HEK293T (cell line): Measurements from ENCODE around the gene PICALM.
"Not testable (repeated sequence)": the region's sequence is repeated elsewhere in the genome, so short reads cannot be mapped to it uniquely, and the experiment has no call there.

Experiments used
- CTCF ChIA-PET: fragments of 350-600 bp; formaldehyde crosslinking; extraction: SDS; loops from one replicate; lab custom pipeline; 2021; ENCODE audit warnings: antibody characterized with exemption, inconsistent platforms; lab: Yijun Ruan, JAX
- POLR2A ChIA-PET: fragments of 350-600 bp; formaldehyde crosslinking; extraction: SDS; loops from one replicate; lab custom pipeline; 2020; ENCODE audit warnings: antibody characterized with exemption, inconsistent platforms; lab: Yijun Ruan, JAX
- DNase-seq: peaks from one replicate; pipeline ENCODE4 v3.0.0; 2012; ENCODE audit warnings: mixed read lengths; ENCODE audit errors: extremely low spot score
- ARNT ChIP-seq: fragments of 450-650 bp; IDR thresholded peaks from 2 replicates; pipeline ENCODE4 v1.6.1; 2017; ENCODE audit warnings: mild to moderate bottlenecking
- BHLHE40 ChIP-seq: fragments of 450-650 bp; IDR thresholded peaks from 2 replicates; pipeline ENCODE4 v1.6.1; 2016; ENCODE audit warnings: mild to moderate bottlenecking, moderate library complexity, borderline replicate concordance
- CTBP1 ChIP-seq: fragments of 450-650 bp; IDR thresholded peaks from 2 replicates; pipeline ENCODE4 v1.6.1; 2016; ENCODE audit warnings: borderline replicate concordance
- ELF4 ChIP-seq: fragments of 450-650 bp; IDR thresholded peaks from 2 replicates; pipeline ENCODE4 v1.6.1; 2017; ENCODE audit warnings: antibody characterized with exemption
- FOXA1 ChIP-seq: fragments of 450-650 bp; IDR thresholded peaks from 2 replicates; pipeline ENCODE4 v1.6.1; 2016; ENCODE audit warnings: mild to moderate bottlenecking
- FOXK2 ChIP-seq: fragments of 450-650 bp; IDR thresholded peaks from 2 replicates; pipeline ENCODE4 v1.6.1; 2016; ENCODE audit warnings: mild to moderate bottlenecking
- FOXM1 ChIP-seq: fragments of 450-650 bp; IDR thresholded peaks from 2 replicates; pipeline ENCODE4 v1.6.1; 2017; ENCODE audit warnings: mild to moderate bottlenecking, borderline replicate concordance
- HDGF ChIP-seq: fragments of 450-650 bp; IDR thresholded peaks from 2 replicates; pipeline ENCODE4 v1.6.1; 2017; ENCODE audit warnings: antibody characterized with exemption, borderline replicate concordance
- L3MBTL2 ChIP-seq: fragments of 450-650 bp; conservative IDR thresholded peaks from 2 replicates; pipeline ENCODE4 v1.6.1; 2016; ENCODE audit warnings: mild to moderate bottlenecking
- LEF1 ChIP-seq: fragments of 450-650 bp; IDR thresholded peaks from 2 replicates; pipeline ENCODE4 v1.6.1; 2017; ENCODE audit warnings: mild to moderate bottlenecking, borderline replicate concordance
- NFRKB ChIP-seq: fragments of 450-650 bp; IDR thresholded peaks from 2 replicates; pipeline ENCODE4 v1.6.1; 2016; ENCODE audit warnings: mild to moderate bottlenecking, moderate library complexity
- PKNOX1 ChIP-seq: fragments of 450-650 bp; IDR thresholded peaks from 2 replicates; pipeline ENCODE4 v1.6.1; 2016
- SP1 ChIP-seq: fragments of 450-650 bp; IDR thresholded peaks from 2 replicates; pipeline ENCODE4 v1.6.1; 2017
- SUZ12 ChIP-seq: fragments of 450-650 bp; IDR thresholded peaks from 2 replicates; pipeline ENCODE4 v1.6.1; 2016; ENCODE audit warnings: mild to moderate bottlenecking
- TARDBP ChIP-seq: fragments of 450-650 bp; IDR thresholded peaks from 2 replicates; pipeline ENCODE4 v1.6.1; 2016
- ZNF384 ChIP-seq: fragments of 450-650 bp; IDR thresholded peaks from 2 replicates; pipeline ENCODE4 v1.6.1; 2016

Gene PICALM

GRCh38 chr11:85930879-85931366, 138.0 kb downstream of the PICALM start:
- ChIA-PET CTCF (no interaction called here), POLR2A (interaction anchor here (0.6 kb wide), 1 partner anchor 184 kb away, joined by 3 read pairs; no protein-coding TSS in a partner anchor)
- no peak for DNase-seq
- no peak for TF ChIP-seq ZNF384
- TF ChIP-seq SP1: no peak
- TF ChIP-seq LEF1: no peak
- no peak for TF ChIP-seq CTBP1
- TF ChIP-seq FOXK2: no peak
- no peak for TF ChIP-seq PKNOX1
- TF ChIP-seq FOXA1: no peak
- no peak for TF ChIP-seq ELF4
- no peak for TF ChIP-seq SUZ12
- no peak for TF ChIP-seq FOXM1
- no peak for TF ChIP-seq ARNT
- TF ChIP-seq HDGF: no peak
- no peak for TF ChIP-seq NFRKB
- no peak for TF ChIP-seq L3MBTL2
- TF ChIP-seq TARDBP: no peak

GRCh38 chr11:85926653-85927214, 142.2 kb downstream of the PICALM start:
- DNase-seq, POLR2A ChIA-PET, CTCF ChIA-PET: not testable (repeated sequence)

- CTCF ChIA-PET: no interaction called here
- POLR2A ChIA-PET: no interaction called here
- DNase-seq: no peak
- no peak for TF ChIP-seq FOXK2
- TF ChIP-seq ZNF384: no peak
- TF ChIP-seq HDGF: no peak
- no peak for TF ChIP-seq ELF4
- no peak for TF ChIP-seq FOXM1
- TF ChIP-seq PKNOX1: no peak
- no peak for TF ChIP-seq SP1
- no peak for TF ChIP-seq LEF1
- TF ChIP-seq FOXA1: no peak
- TF ChIP-seq BHLHE40: no peak
- no peak for TF ChIP-seq L3MBTL2
- TF ChIP-seq TARDBP: no peak
- TF ChIP-seq CTBP1: no peak
- TF ChIP-seq NFRKB: no peak
- no peak for TF ChIP-seq ARNT
- no peak for TF ChIP-seq SUZ12
These were observed 145.4 kb downstream of the PICALM start for GRCh38 chr11:85923455-85923854.

- DNase-seq: no peak
- TF ChIP-seq NFRKB (no peak), FOXA1 (no peak), HDGF (no peak), PKNOX1 (no peak), FOXM1 (no peak), ARNT (no peak), TARDBP (no peak), FOXK2 (no peak), LEF1 (no peak), ELF4 (no peak), CTBP1 (no peak), SP1 (no peak), SUZ12 (no peak), ZNF384 (no peak), L3MBTL2 (no peak), BHLHE40 (no peak)
- CTCF ChIA-PET: interaction anchor here (0.5 kb wide), 1 partner anchor 26 kb away, joined by 3 read pairs; no protein-coding TSS in a partner anchor
- POLR2A ChIA-PET: no interaction called here
These were observed 146.5 kb downstream of the PICALM start for GRCh38 chr11:85922367-85922766.

- POLR2A ChIA-PET: no interaction called here
- CTCF ChIA-PET: no interaction called here
- DNase-seq: peak; percentile 31
- TF ChIP-seq ZNF384: peak; percentile 29; the same call in 1 of the 2 replicates
- no peak for TF ChIP-seq LEF1
- TF ChIP-seq CTBP1: peak; percentile 70
- no peak for TF ChIP-seq BHLHE40
- no peak for TF ChIP-seq HDGF
- peak; percentile 84 for TF ChIP-seq PKNOX1
- TF ChIP-seq FOXM1: no peak
- TF ChIP-seq SUZ12: no peak
- no peak for TF ChIP-seq NFRKB
These were observed 149.7 kb downstream of the PICALM start for GRCh38 chr11:85918910-85919794.
